Hair follicular keratinocyte (primary cell): ENCODE data around the gene SEC62. TPM values are rescaled to one million over a fixed set of nuclear protein-coding genes. Genes with fewer than 3 reads are reported as not detected.

Experiments used
- total RNA-seq: library from RNA; depleted of rRNA; stranded (reverse); fragments of >200 nt; gene quantifications from 2 replicates; pipeline ENCODE4 v1.2.3, GENCODE V29; 2015

The SEC62 gene
- 16.3 and 21.4 TPM in 2 replicates for total RNA-seq

GRCh38 chr3:169966428-169966950 is at the start of gene SEC62:
Gene SEC62 (plus strand): TSS chr3:169966807. CDS start chr3:169966823, 16 bp downstream.

GRCh38 chr3:170037463-170038433 is 71.1 kb downstream of the SEC62 start, which contains the start of gene GPR160:
Gene GPR160 (plus strand): TSS chr3:170037995. CDS start chr3:170083973, 45,978 bp downstream.

Other genes with a start within 250 kb of the SEC62 start
- gene TERC, start 201.7 kb upstream of the SEC62 start, total RNA-seq = 329 and 384 TPM in 2 replicates
- 1.9 and 4.4 TPM in 2 replicates for gene ACTRT3, start 197.2 kb upstream of the SEC62 start, total RNA-seq
- gene MYNN, start 193.4 kb upstream of the SEC62 start, total RNA-seq = 11.4 and 13.1 TPM in 2 replicates
- not detected in 2 replicates for gene LRRIQ4, start 153.9 kb upstream of the SEC62 start, total RNA-seq
- gene LRRC34, start 153.9 kb upstream of the SEC62 start, total RNA-seq = 2.3 and 10.3 TPM in 2 replicates
- not detected in 2 replicates for gene LRRC31, start 96.9 kb upstream of the SEC62 start, total RNA-seq
- not detected in 2 replicates for gene SAMD7, start 55.2 kb upstream of the SEC62 start, total RNA-seq
- gene GPR160, start 71.2 kb downstream of the SEC62 start, total RNA-seq = 0.23 and 1.0 TPM in 2 replicates
- gene PHC3, start 214.9 kb downstream of the SEC62 start, total RNA-seq = 7.1 and 14.6 TPM in 2 replicates